Naive thymus-derived CD4-positive, alpha-beta T cell (primary cell): ENCODE data around the gene DBH. TPM values are rescaled to one million over a fixed set of nuclear protein-coding genes. Genes with fewer than 3 reads are reported as not detected.

Experiments used
- ATAC-seq: fragments of 150-1000 bp; cut with Tn5 transposase; 2 replicates; pipeline ENCODE4 v1.10.0; 2021; ENCODE audit warnings: mild to moderate bottlenecking, moderate library complexity
- CTCF ChIA-PET: fragments of 350-600 bp; sonication (Branson Sonifier 250); formaldehyde crosslinking; loops from one replicate; lab custom pipeline; 2021; ENCODE audit warnings: antibody characterized with exemption; lab: Charles Lee
- POLR2A ChIA-PET: fragments of 350-600 bp; sonication (Branson Sonifier 250); formaldehyde crosslinking; loops from one replicate; lab custom pipeline; 2021; ENCODE audit warnings: antibody characterized with exemption, inconsistent platforms; lab: Charles Lee
- DNase-seq, 9 donors: peaks; one replicate each; pipeline versions ENCODE4 v3.0.0 to v3.0.0-alpha.2; 2020 to 2022; ENCODE audit warnings: mixed read lengths in 1 of 9
- H3K27ac ChIP-seq: one replicate; pipeline ENCODE4 v1.7.0; 2013; ENCODE audit warnings: mild to moderate bottlenecking, low read depth, low read length, moderate library complexity
- H3K27me3 ChIP-seq, 2 donors: one replicate each; pipeline ENCODE4 v1.7.0; 2013; ENCODE audit warnings: low read length in 2 of 2, mild to moderate bottlenecking in 2 of 2, moderate library complexity in 2 of 2; ENCODE audit not compliant: control insufficient read depth in 2 of 2, insufficient read depth in 2 of 2
- H3K36me3 ChIP-seq, 3 experiments: 1 replicate in 2 of 3; 2 replicates in 1 of 3; pipeline ENCODE4 v1.7.0; 2013; ENCODE audit warnings: low read length in 3 of 3, mild to moderate bottlenecking in 3 of 3, moderate library complexity in 1 of 3; ENCODE audit not compliant: insufficient read depth in 3 of 3, control insufficient read depth in 2 of 3
- H3K4me1 ChIP-seq, 2 donors: one replicate each; pipeline ENCODE4 v1.7.0; 2013; ENCODE audit warnings: low read length in 2 of 2, mild to moderate bottlenecking in 2 of 2, moderate library complexity in 1 of 2; ENCODE audit not compliant: control insufficient read depth in 2 of 2, insufficient read depth in 2 of 2
- H3K4me3 ChIP-seq: 2 replicates; pipeline ENCODE4 v1.7.0; 2013; ENCODE audit warnings: mild to moderate bottlenecking, low read length
- H3K9me3 ChIP-seq, 3 experiments: 1 replicate in 2 of 3; 2 replicates in 1 of 3; pipeline ENCODE4 v1.7.0; 2013; ENCODE audit warnings: low read length in 3 of 3; ENCODE audit not compliant: control insufficient read depth in 2 of 3
- H3K27ac Mint-ChIP-seq, 9 donors: one replicate each; pipeline ENCODE4 v1.8.0; 2020 to 2022; ENCODE audit warnings: mixed read lengths in 9 of 9, mild to moderate bottlenecking in 8 of 9, moderate library complexity in 5 of 9, inconsistent platforms in 2 of 9
- H3K27me3 Mint-ChIP-seq, 5 donors: one replicate each; pipeline ENCODE4 v1.8.0; 2021 to 2022; ENCODE audit warnings: mixed read lengths in 5 of 5, mild to moderate bottlenecking in 1 of 5
- H3K36me3 Mint-ChIP-seq, 5 donors: one replicate each; pipeline ENCODE4 v1.8.0; 2020 to 2022; ENCODE audit warnings: mixed read lengths in 5 of 5, mild to moderate bottlenecking in 3 of 5, inconsistent platforms in 1 of 5
- H3K4me1 Mint-ChIP-seq, 7 donors: one replicate each; pipeline ENCODE4 v1.8.0; 2020 to 2022; ENCODE audit warnings: mixed read lengths in 7 of 7, mild to moderate bottlenecking in 3 of 7, inconsistent platforms in 1 of 7
- H3K4me3 Mint-ChIP-seq, 10 donors: one replicate each; pipeline ENCODE4 v1.8.0; 2020 to 2022; ENCODE audit warnings: mild to moderate bottlenecking in 10 of 10, mixed read lengths in 10 of 10, moderate library complexity in 6 of 10, inconsistent platforms in 2 of 10
- H3K9me3 Mint-ChIP-seq, 11 donors: one replicate each; pipeline ENCODE4 v1.8.0; 2020 to 2022; ENCODE audit warnings: mixed read lengths in 11 of 11, mild to moderate bottlenecking in 4 of 11, inconsistent platforms in 1 of 11, moderate library complexity in 1 of 11
- intact Hi-C, 2 donors: fragments of 100-400 bp; cut with micrococcal nuclease; formaldehyde crosslinking; loops; one replicate each; pipeline ENCODE4 v1.15.1; 2023
- polyA plus RNA-seq, 2 donors: library from polyadenylated mRNA; unstranded; fragments of 300-500 nt; fragmentation: Illumina TruSeq; gene quantifications; one replicate each; pipeline ENCODE4 v1.2.3, GENCODE V29; 2021
- total RNA-seq, 6 experiments: library from RNA in 5 of 6; stranded (reverse) in 5 of 6; gene quantifications; 1 replicate in 5 of 6; 2 replicates in 1 of 6; pipeline ENCODE4 v1.2.3 and lab custom pipeline; 2021 to 2026

The DBH gene
- total and polyA plus RNA-seq, 7 experiments from 2014 or later, result 0.08 to 1.2 (median 0.17) TPM; not detected in 1

DNA sequence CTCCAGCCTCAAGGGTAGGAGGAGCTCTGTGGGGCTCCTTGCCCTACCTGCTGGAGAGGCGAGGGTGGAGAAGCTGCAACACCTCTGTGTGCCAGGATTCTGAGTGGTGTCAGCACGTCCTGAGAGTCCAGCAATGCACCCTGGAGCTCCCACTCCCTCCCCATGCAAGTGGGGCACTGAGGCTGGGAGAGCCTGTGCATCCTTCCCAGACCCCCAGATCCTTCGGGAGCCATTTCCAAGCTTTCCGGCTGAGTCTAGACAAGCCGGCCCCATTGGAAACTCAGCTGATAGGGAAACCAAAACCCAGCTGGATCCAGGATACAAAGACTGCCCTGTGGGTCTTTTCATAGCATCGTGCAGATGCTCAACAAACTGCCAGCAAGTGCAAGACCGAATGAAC lies 28.8 kb upstream of the DBH start:
- H3K36me3 ChIP-seq, result no peaks in the 10 kb centered on the region
- no peaks in the 10 kb centered on the region for H3K4me1 ChIP-seq
- POLR2A ChIA-PET, result interaction anchor here (0.7 kb wide), 1 partner anchor 94 kb away, joined by 3 read pairs; no protein-coding TSS in a partner anchor
- DNase-seq (no peak), ATAC-seq (no peak)
- Mint-ChIP-seq H3K4me3 (no peak overlapping the region), H3K9me3 (peaks cover 0 to 4% (median 0%) of the 10 kb centered on the region in 11 donors), H3K27me3 (peaks cover 30 to 38% (median 34%) of the 10 kb centered on the region in 5 donors), H3K36me3 (no peaks in the 10 kb centered on the region), H3K27ac (no peak overlapping the region), H3K4me1 (peaks cover 2 to 14% (median 8%) of the 10 kb centered on the region in 7 donors)
- intact Hi-C loops, result no loop called here
- no peak overlapping the region for H3K27ac ChIP-seq
- no peak overlapping the region for H3K4me3 ChIP-seq
- H3K27me3 ChIP-seq, result peaks cover 0 to 12% of the 10 kb centered on the region in 2 donors
- peaks cover 0 to 4% (median 0%) of the 10 kb centered on the region in 3 experiments for H3K9me3 ChIP-seq
- CTCF ChIA-PET, result interaction anchor here (0.8 kb wide), 1 partner anchor 38 kb away, joined by 4 read pairs; no protein-coding TSS in a partner anchor

DNA sequence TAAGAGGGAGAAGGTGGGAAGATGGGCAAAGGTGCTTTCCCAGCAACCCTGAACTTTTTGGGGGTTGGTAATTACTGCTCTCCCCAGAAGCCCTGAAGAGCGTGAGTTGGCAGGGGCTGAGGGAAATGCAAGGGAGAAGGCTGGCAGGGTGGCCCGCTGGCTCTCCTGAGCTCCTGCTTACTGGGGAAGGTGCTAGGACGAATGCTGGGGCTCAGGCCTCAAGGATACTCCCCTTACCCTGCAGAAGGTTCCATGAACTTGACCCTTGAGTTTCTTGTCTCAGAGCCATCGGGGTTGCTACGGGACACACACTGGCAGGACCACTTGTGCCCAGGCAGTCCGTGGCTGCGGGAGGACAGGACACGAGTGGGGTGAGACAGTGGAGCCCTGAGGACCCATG lies 28.2 kb upstream of the DBH start:
- Histone ChIP-seq H3K9me3 (peaks cover 0 to 4% (median 0%) of the 10 kb centered on the region in 3 experiments), H3K27ac (no peak overlapping the region), H3K36me3 (no peaks in the 10 kb centered on the region), H3K4me3 (no peak overlapping the region), H3K27me3 (peaks cover 0 to 12% of the 10 kb centered on the region in 2 donors), H3K4me1 (no peaks in the 10 kb centered on the region)
- H3K9me3 Mint-ChIP-seq, result peaks cover 0 to 4% (median 0%) of the 10 kb centered on the region in 11 donors
- H3K27me3 Mint-ChIP-seq, result peaks cover 30 to 38% (median 34%) of the 10 kb centered on the region in 5 donors
- intact Hi-C loops, result no loop called here
- POLR2A ChIA-PET, result no interaction called here
- DNase-seq (no peak), ATAC-seq (no peak)
- no peaks in the 10 kb centered on the region for H3K36me3 Mint-ChIP-seq
- CTCF ChIA-PET, result no interaction called here
- H3K4me1 Mint-ChIP-seq, result peaks cover 2 to 14% (median 8%) of the 10 kb centered on the region in 7 donors
- peak overlapping the region in 2 of 10 donors; percentile 17 to 26 for H3K4me3 Mint-ChIP-seq
- H3K27ac Mint-ChIP-seq, result no peak overlapping the region

DNA sequence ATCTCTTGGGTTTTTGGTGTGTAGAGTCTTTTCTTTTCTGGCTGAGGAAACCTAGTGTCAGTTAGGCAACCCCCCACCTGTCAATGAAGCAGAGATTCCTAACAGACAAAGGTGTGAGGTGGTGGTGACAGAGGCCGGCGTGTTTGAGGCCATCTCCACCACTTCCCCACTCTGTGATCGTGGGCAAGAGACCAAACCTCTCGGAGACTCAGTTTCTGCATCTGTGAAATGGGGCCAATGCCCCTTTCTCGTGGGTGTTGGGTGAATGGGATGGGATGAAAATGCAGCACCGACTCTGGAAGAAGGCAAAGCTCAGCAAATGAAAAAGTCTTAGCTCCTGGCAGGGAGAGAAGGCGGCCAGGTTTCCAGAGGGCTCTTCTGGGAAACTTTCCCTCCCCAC lies 27.8 kb upstream of the DBH start:
- Histone ChIP-seq H3K4me1 (no peaks in the 10 kb centered on the region), H3K4me3 (no peak overlapping the region), H3K27me3 (peaks cover 0 to 12% of the 10 kb centered on the region in 2 donors), H3K36me3 (no peaks in the 10 kb centered on the region), H3K9me3 (peaks cover 0 to 4% (median 0%) of the 10 kb centered on the region in 3 experiments), H3K27ac (no peak overlapping the region)
- ATAC-seq, result no peak
- no peak overlapping the region for H3K27ac Mint-ChIP-seq
- peaks cover 0 to 4% (median 0%) of the 10 kb centered on the region in 11 donors for H3K9me3 Mint-ChIP-seq
- H3K4me3 Mint-ChIP-seq, result peak overlapping the region in 2 of 10 donors; percentile 17 to 26
- no peak for DNase-seq
- ChIA-PET CTCF (no interaction called here), POLR2A (no interaction called here)
- peaks cover 2 to 14% (median 8%) of the 10 kb centered on the region in 7 donors for H3K4me1 Mint-ChIP-seq
- H3K27me3 Mint-ChIP-seq, result peaks cover 33 to 38% (median 34%) of the 10 kb centered on the region in 5 donors
- no peaks in the 10 kb centered on the region for H3K36me3 Mint-ChIP-seq
- intact Hi-C loops, result no loop called here

DNA sequence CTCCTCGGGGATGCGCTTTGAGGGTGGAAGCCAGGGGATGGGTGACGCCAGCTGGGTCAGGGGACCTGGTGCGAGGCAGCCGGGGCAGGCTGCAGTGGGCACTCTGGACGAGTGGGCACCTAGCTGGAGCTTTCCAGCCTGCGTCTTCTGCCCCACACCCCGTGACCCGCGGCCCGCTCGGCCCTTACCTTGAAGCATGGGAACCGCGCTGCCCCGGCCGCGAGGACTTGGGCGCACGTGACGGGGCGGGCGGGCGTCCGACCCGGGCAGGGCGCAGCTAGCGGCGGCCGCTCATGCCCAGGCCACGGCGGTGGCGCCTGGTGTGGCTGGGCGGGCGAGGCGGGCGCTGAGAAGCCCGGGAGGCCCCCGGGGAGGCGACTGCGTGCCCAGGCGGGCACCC lies 27.3 kb upstream of the DBH start:
- Histone ChIP-seq H3K4me1 (no peaks in the 10 kb centered on the region), H3K9me3 (peaks cover 0 to 4% (median 0%) of the 10 kb centered on the region in 3 experiments), H3K4me3 (no peak overlapping the region), H3K27me3 (peaks cover 0 to 12% of the 10 kb centered on the region in 2 donors), H3K36me3 (no peaks in the 10 kb centered on the region), H3K27ac (no peak overlapping the region)
- Mint-ChIP-seq H3K27me3 (peaks cover 33 to 38% (median 34%) of the 10 kb centered on the region in 5 donors), H3K36me3 (no peaks in the 10 kb centered on the region), H3K27ac (no peak overlapping the region), H3K4me1 (peaks cover 2 to 14% (median 8%) of the 10 kb centered on the region in 7 donors), H3K9me3 (peaks cover 0 to 4% (median 0%) of the 10 kb centered on the region in 11 donors), H3K4me3 (no peak overlapping the region)
- no peak for DNase-seq
- POLR2A ChIA-PET, result no interaction called here
- CTCF ChIA-PET, result no interaction called here
- no peak for ATAC-seq
- intact Hi-C loops, result no loop called here

DNA sequence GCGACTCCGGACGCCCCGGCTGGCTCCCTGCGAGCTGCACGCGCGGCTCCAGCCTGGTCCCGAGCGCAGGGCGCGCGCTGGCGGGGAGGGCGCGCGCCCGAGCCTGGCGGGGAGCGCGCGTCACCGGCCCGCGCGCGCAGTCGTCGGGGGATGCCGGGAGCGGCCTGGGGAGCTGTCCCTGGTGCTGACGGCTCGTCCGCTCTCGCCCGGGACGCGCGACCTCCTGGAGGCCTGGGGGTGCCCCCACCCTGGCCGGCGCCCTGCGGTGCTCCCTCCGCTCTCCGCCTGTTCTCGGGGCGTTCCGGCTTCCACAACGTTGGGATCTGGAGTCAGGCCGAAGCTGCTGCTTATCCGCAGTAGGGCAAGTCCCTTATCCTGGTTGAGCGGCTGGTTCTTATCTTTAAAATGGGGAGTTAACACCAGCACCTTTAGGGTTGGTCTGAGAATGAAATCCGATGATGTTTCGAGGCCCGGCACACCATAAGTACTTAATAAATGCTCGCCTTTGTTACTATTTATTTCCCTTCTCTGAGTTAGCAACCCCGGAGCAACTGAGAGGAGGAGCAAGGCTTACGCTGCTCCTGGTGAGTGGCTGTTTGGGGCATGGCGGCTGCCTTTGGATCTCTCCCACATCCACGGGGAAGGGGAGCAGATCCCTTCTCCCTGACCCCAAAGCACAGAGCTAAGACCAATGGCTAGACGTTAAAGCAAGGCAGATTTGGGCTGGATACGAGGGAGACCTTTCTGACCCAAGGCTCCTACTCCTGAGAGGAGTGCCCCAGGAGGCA lies 26.7 kb upstream of the DBH start, which contains the start of gene FAM163B:
TSS of gene FAM163B (minus strand) at position 79 of the 788 bp plus-strand sequence. CDS start 29,166 bp downstream, outside the sequence.
- H3K4me3 Mint-ChIP-seq, result peak within 1 kb of the TSS in 5 of 10 donors; percentile 29 to 67 (median 41)
- ATAC-seq, result peak; percentile 84
- ChIA-PET CTCF (no interaction called here), POLR2A (no interaction called here)
- peak; percentile 13 to 69 (median 48) for DNase-seq
- H3K4me3 ChIP-seq, result no peak within 1 kb of the TSS
- peaks cover 2 to 9% (median 5%) of the 10 kb centered on the region in 7 donors for H3K4me1 Mint-ChIP-seq
- H3K27ac Mint-ChIP-seq, result no peak within 1 kb of the TSS
- no peaks in the 10 kb centered on the region for H3K4me1 ChIP-seq
- H3K27ac ChIP-seq, result no peak within 1 kb of the TSS
- H3K36me3 Mint-ChIP-seq, result no peaks in the 10 kb centered on the region
- no peaks in the 10 kb centered on the region for H3K36me3 ChIP-seq
- H3K27me3 Mint-ChIP-seq, result peaks cover 33 to 38% (median 34%) of the 10 kb centered on the region in 5 donors
- peaks cover 0 to 4% (median 0%) of the 10 kb centered on the region in 3 experiments for H3K9me3 ChIP-seq
- H3K27me3 ChIP-seq, result peaks cover 0 to 12% of the 10 kb centered on the region in 2 donors
- intact Hi-C loops, result no loop called here
- H3K9me3 Mint-ChIP-seq, result peaks cover 0 to 4% (median 0%) of the 10 kb centered on the region in 11 donors

DNA sequence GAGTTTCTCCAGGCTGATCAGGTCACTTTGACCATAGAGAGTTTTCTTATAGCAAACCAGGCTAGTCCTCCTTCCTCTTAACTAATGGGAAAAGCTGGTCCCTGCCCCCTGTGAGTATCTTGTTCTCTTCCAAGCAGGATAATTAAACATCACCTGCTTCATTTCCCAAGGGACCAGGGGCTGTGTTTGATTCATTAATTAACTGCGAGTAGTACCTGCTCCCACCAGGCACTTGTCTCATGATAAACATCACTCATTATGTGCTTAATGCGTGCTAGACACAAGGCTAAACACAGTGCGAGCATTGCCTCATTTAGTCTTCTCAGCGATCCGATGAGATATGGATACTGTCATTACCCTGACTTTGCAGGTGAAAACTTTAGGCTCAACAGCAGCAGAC lies 25.3 kb upstream of the DBH start:
- Mint-ChIP-seq H3K4me1 (peaks cover 0 to 5% (median 0%) of the 10 kb centered on the region in 7 donors), H3K4me3 (peak overlapping the region in 1 of 10 donors; percentile 34), H3K27ac (no peak overlapping the region), H3K36me3 (no peaks in the 10 kb centered on the region), H3K27me3 (peaks cover 33 to 39% (median 35%) of the 10 kb centered on the region in 5 donors), H3K9me3 (peaks cover 0 to 4% (median 0%) of the 10 kb centered on the region in 11 donors)
- Histone ChIP-seq H3K4me3 (no peak overlapping the region), H3K9me3 (peaks cover 0 to 4% (median 0%) of the 10 kb centered on the region in 3 experiments), H3K4me1 (no peaks in the 10 kb centered on the region), H3K27ac (no peak overlapping the region), H3K27me3 (peaks cover 0 to 12% of the 10 kb centered on the region in 2 donors), H3K36me3 (no peaks in the 10 kb centered on the region)
- intact Hi-C loops, result no loop called here
- ATAC-seq, result no peak
- DNase-seq, result no peak
- POLR2A ChIA-PET, result no interaction called here
- CTCF ChIA-PET, result no interaction called here
